Astrocyte (in vitro differentiated cells and primary cell): ENCODE results near the gene AUTS2. TPM values are rescaled to one million over a fixed set of nuclear protein-coding genes. Genes with fewer than 3 reads are reported as not detected.

Source experiments
- DNase-seq: peaks from one replicate; pipeline ENCODE4 v3.0.0-alpha.2; 2010; ENCODE audit warnings: low read depth
- FAIRE-seq: peaks from 2 replicates; lab custom pipeline; 2011; peaks lifted over from hg19 to GRCh38; lab: Jason Lieb, UNC
- H2AFZ ChIP-seq: 2 replicates; pipeline ENCODE4 v1.6.0; 2012; ENCODE audit warnings: low read depth, low read length, inconsistent platforms
- H3K27ac ChIP-seq: 2 replicates; pipeline ENCODE4 v1.5.1; 2011; ENCODE audit warnings: low read depth, low read length, inconsistent platforms
- H3K27me3 ChIP-seq: 2 replicates; pipeline ENCODE4 v1.6.0; 2011; ENCODE audit warnings: low read length, inconsistent platforms; ENCODE audit not compliant: insufficient read depth
- H3K36me3 ChIP-seq: 2 replicates; pipeline ENCODE4 v1.5.1; 2011; ENCODE audit warnings: low read length, inconsistent platforms; ENCODE audit not compliant: insufficient read depth
- H3K4me1 ChIP-seq: 2 replicates; pipeline ENCODE4 v1.5.1; 2011; ENCODE audit warnings: low read length, inconsistent platforms; ENCODE audit not compliant: insufficient read depth
- H3K4me2 ChIP-seq: 2 replicates; pipeline ENCODE4 v1.6.0; 2012; ENCODE audit warnings: low read length, inconsistent platforms
- H3K4me3 ChIP-seq: 2 replicates; pipeline ENCODE4 v1.5.1; 2011; ENCODE audit warnings: low read depth, mild to moderate bottlenecking, low read length, inconsistent platforms; ENCODE audit not compliant: insufficient read depth
- H3K79me2 ChIP-seq: 2 replicates; pipeline ENCODE4 v1.6.0; 2012; ENCODE audit warnings: mild to moderate bottlenecking, low read length, inconsistent platforms; ENCODE audit not compliant: insufficient read depth
- H3K9ac ChIP-seq: 2 replicates; pipeline ENCODE4 v1.6.0; 2012; ENCODE audit warnings: mild to moderate bottlenecking, low read length, inconsistent platforms
- H3K9me3 ChIP-seq: 2 replicates; pipeline ENCODE4 v1.5.1; 2012; ENCODE audit warnings: low read depth, mild to moderate bottlenecking, low read length, inconsistent platforms; ENCODE audit not compliant: insufficient read depth
- H4K20me1 ChIP-seq: 2 replicates; pipeline ENCODE4 v1.6.0; 2012; ENCODE audit warnings: low read length, inconsistent platforms; ENCODE audit not compliant: insufficient read depth
- H3K27ac Mint-ChIP-seq: one replicate; pipeline ENCODE4 v1.8.0; 2021; ENCODE audit warnings: mild to moderate bottlenecking, mixed read lengths; ENCODE audit not compliant: unreplicated experiment
- H3K27me3 Mint-ChIP-seq: one replicate; pipeline ENCODE4 v1.8.0; 2021; ENCODE audit warnings: low read depth, mixed read lengths; ENCODE audit not compliant: unreplicated experiment
- H3K36me3 Mint-ChIP-seq: one replicate; pipeline ENCODE4 v1.8.0; 2021; ENCODE audit warnings: low read depth, mixed read lengths; ENCODE audit not compliant: unreplicated experiment
- H3K4me1 Mint-ChIP-seq: one replicate; pipeline ENCODE4 v1.8.0; 2021; ENCODE audit warnings: low read depth, mixed read lengths; ENCODE audit not compliant: unreplicated experiment
- H3K4me3 Mint-ChIP-seq: one replicate; pipeline ENCODE4 v1.8.0; 2021; ENCODE audit warnings: mild to moderate bottlenecking, moderate library complexity, mixed read lengths; ENCODE audit not compliant: unreplicated experiment
- H3K9me3 Mint-ChIP-seq: one replicate; pipeline ENCODE4 v1.8.0; 2021; ENCODE audit warnings: mild to moderate bottlenecking, mixed read lengths; ENCODE audit not compliant: unreplicated experiment
- CTCF ChIP-seq: IDR thresholded peaks from 2 replicates; pipeline ENCODE4 v1.5.1; 2011; ENCODE audit warnings: low read depth, mild to moderate bottlenecking, inconsistent platforms, low read length, moderate library complexity; ENCODE audit not compliant: insufficient read depth
- EZH2 ChIP-seq: IDR thresholded peaks from 2 replicates; pipeline ENCODE4 v1.6.1; 2012; ENCODE audit warnings: mild to moderate bottlenecking, low read length, inconsistent platforms; ENCODE audit not compliant: insufficient read depth
- total RNA-seq: library from RNA; stranded (reverse); gene quantifications from 2 replicates; pipeline ENCODE4 v1.2.1, GENCODE V29; 2021

AUTS2 gene
- total RNA-seq, 1 donor from 2014 or later: 73.2 TPM

DNA sequence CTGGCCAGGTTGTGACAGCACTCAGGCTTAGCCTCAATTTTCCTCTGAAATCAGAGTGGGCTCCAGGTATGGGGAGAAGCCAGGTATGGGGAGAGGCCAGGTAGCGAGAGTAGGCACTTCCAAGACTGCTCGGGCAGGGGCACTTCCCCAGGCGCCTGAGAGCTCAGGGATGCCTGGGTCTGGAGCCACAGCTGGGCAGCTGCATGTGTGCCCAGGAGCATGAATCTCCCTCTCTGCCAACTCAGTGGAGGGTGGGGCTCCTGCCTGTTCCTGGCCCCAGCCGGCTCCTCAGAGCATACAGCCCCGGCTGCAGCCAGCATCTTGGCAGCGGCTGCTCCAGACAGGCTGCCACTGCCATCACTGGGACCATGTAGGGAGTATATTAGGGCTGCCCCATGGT is 313.9 kb downstream of the AUTS2 start:
- no peak overlapping the region for H3K4me3 Mint-ChIP-seq
- TF ChIP-seq CTCF (no peak), EZH2 (no peak)
- Histone ChIP-seq H3K4me3 (no peak overlapping the region), H4K20me1 (peaks cover 11% of the 10 kb centered on the region), H3K27me3 (no peaks in the 10 kb centered on the region), H2AFZ (no peak overlapping the region), H3K36me3 (no peaks in the 10 kb centered on the region), H3K79me2 (no peaks in the 10 kb centered on the region), H3K4me1 (no peaks in the 10 kb centered on the region), H3K9ac (no peak overlapping the region), H3K4me2 (no peak overlapping the region), H3K27ac (no peak overlapping the region), H3K9me3 (peaks cover 4% of the 10 kb centered on the region)
- H3K9me3 Mint-ChIP-seq: peaks cover 2% of the 10 kb centered on the region
- DNase-seq: no peak
- no peaks in the 10 kb centered on the region for H3K27me3 Mint-ChIP-seq
- peaks cover 14% of the 10 kb centered on the region for H3K4me1 Mint-ChIP-seq
- H3K36me3 Mint-ChIP-seq: peaks cover 3% of the 10 kb centered on the region
- FAIRE-seq: no peak
- no peak overlapping the region for H3K27ac Mint-ChIP-seq

GRCh38 chr7:69912846-69913245 is 314.6 kb downstream of the AUTS2 start:
- H3K79me2 ChIP-seq: no peaks in the 10 kb centered on the region
- no peak overlapping the region for H3K27ac Mint-ChIP-seq
- H3K27me3 Mint-ChIP-seq: no peaks in the 10 kb centered on the region
- TF ChIP-seq EZH2 (no peak), CTCF (no peak)
- H3K36me3 ChIP-seq: no peaks in the 10 kb centered on the region
- peaks cover 11% of the 10 kb centered on the region for H4K20me1 ChIP-seq
- H3K4me3 ChIP-seq: no peak overlapping the region
- H3K9me3 Mint-ChIP-seq: peaks cover 2% of the 10 kb centered on the region
- peaks cover 3% of the 10 kb centered on the region for H3K36me3 Mint-ChIP-seq
- H2AFZ ChIP-seq: no peak overlapping the region
- H3K4me3 Mint-ChIP-seq: no peak overlapping the region
- no peaks in the 10 kb centered on the region for H3K4me1 ChIP-seq
- no peaks in the 10 kb centered on the region for H3K27me3 ChIP-seq
- DNase-seq (peak; percentile 23), FAIRE-seq (no peak)
- H3K27ac ChIP-seq: no peak overlapping the region
- no peak overlapping the region for H3K9ac ChIP-seq
- H3K4me2 ChIP-seq: no peak overlapping the region
- peaks cover 4% of the 10 kb centered on the region for H3K9me3 ChIP-seq
- peaks cover 13% of the 10 kb centered on the region for H3K4me1 Mint-ChIP-seq

DNA sequence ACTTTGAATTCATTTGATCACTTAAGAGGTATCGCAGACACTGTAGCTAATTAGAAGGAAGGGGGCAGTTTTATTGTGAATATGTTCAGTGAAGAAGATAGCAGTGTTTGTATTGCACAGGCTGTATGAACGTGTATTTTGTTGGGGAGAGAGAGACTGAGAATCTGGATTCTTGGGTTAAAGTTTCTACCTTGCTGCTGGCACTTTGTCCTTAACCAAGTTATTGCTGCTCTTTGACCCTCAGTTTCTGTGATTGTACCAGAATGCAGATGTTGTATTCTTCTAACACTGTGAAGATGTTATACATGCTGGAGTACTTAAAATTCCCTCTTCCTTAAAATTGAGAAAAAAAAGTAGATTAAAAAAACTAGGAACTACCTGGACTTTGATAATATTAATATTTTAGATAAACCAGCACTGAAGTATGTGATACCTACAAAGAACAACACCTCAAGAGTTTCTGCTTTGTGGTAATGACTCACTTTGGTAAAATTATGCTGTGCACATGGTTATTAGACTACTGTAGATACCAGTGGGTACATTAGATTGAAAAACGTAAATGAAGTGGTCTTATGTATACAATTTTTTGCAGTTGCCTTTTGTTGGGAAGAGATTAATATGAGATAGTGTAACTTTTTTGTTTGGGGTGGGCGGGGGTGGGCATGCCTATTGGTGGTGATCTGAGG is 321.3 kb downstream of the AUTS2 start:
- no peaks in the 10 kb centered on the region for H3K79me2 ChIP-seq
- no peaks in the 10 kb centered on the region for H3K36me3 Mint-ChIP-seq
- H3K4me3 Mint-ChIP-seq: no peak overlapping the region

More for the DNA sequence above, 321.3 kb downstream of the AUTS2 start:
- no peak for FAIRE-seq
- H3K27me3 ChIP-seq: no peaks in the 10 kb centered on the region
- H3K9ac ChIP-seq: no peak overlapping the region
- H3K9me3 ChIP-seq: no peaks in the 10 kb centered on the region
- no peaks in the 10 kb centered on the region for H3K9me3 Mint-ChIP-seq
- H3K4me1 ChIP-seq: no peaks in the 10 kb centered on the region
- H3K27ac Mint-ChIP-seq: no peak overlapping the region
- no peak overlapping the region for H3K4me3 ChIP-seq
- H3K4me1 Mint-ChIP-seq: peaks cover 15% of the 10 kb centered on the region
- H2AFZ ChIP-seq: no peak overlapping the region
- no peaks in the 10 kb centered on the region for H3K36me3 ChIP-seq
- TF ChIP-seq CTCF (no peak), EZH2 (no peak)
- peak; percentile 40 for DNase-seq
- H3K27ac ChIP-seq: no peak overlapping the region
- H3K27me3 Mint-ChIP-seq: no peaks in the 10 kb centered on the region
- H4K20me1 ChIP-seq: peaks cover 23% of the 10 kb centered on the region
- H3K4me2 ChIP-seq: no peak overlapping the region
